ENCODE measurements around the gene GMNN.

- TF ChIP-seq CTCF (IDR thresholded peaks at IDR 0.05; ENCODE audit: low read depth, low read length, poor library complexity, severe bottlenecking) (no peak), EZH2phosphoT487 (IDR thresholded peaks at IDR 0.05; ENCODE audit: borderline replicate concordance, low read length) (no peak)
Measured at GRCh38 chr6:24796616-24797290, 22.0 kb downstream of the GMNN start.

Measured in DOHH2 (cell line).